ENCODE data around the gene GALNT9.
A peak's percentile ranks its signal among the peaks of the same experiment; 100 is the strongest.

GALNT9 gene

GRCh38 chr12:132167611-132168310, 161.6 kb downstream of the GALNT9 start:
- DNase-seq, result no peak

GRCh38 chr12:132166801-132167591, 162.4 kb downstream of the GALNT9 start:
- peak; percentile 1 for DNase-seq

- no peak for DNase-seq
Observed at GRCh38 chr12:132166093-132166492, 163.3 kb downstream of the GALNT9 start.

GRCh38 chr12:132165584-132165983, 163.8 kb downstream of the GALNT9 start:
- DNase-seq, result no peak

- no peak for DNase-seq
Observed at GRCh38 chr12:132164426-132164825, 165.0 kb downstream of the GALNT9 start.

- DNase-seq, result no peak
Observed at GRCh38 chr12:132163911-132164288, 165.5 kb downstream of the GALNT9 start.

- peak; percentile 1 for DNase-seq
Observed at GRCh38 chr12:132163041-132163910, 166.1 kb downstream of the GALNT9 start.

- DNase-seq, result peak; percentile 5
Observed at GRCh38 chr12:132162508-132163031, 166.8 kb downstream of the GALNT9 start.

- peak; percentile 0 for DNase-seq
Observed at GRCh38 chr12:132161796-132162507, 167.4 kb downstream of the GALNT9 start.

GRCh38 chr12:132161036-132161781, 168.2 kb downstream of the GALNT9 start:
- DNase-seq, result no peak

GRCh38 chr12:132160601-132161035, 168.8 kb downstream of the GALNT9 start:
- DNase-seq, result no peak

GRCh38 chr12:132160016-132160415, 169.4 kb downstream of the GALNT9 start:
- peak; percentile 1 for DNase-seq

- DNase-seq, result peak; percentile 1
Observed at GRCh38 chr12:132159555-132160003, 169.8 kb downstream of the GALNT9 start.

GRCh38 chr12:132158677-132159554, 170.5 kb downstream of the GALNT9 start:
- peak; percentile 1 for DNase-seq

- no peak for DNase-seq
Observed at GRCh38 chr12:132157733-132158409, 171.5 kb downstream of the GALNT9 start.

GRCh38 chr12:132156573-132157325, 172.6 kb downstream of the GALNT9 start:
- DNase-seq, result no peak

- peak; percentile 0 for DNase-seq
Observed at GRCh38 chr12:132155771-132156572, 173.4 kb downstream of the GALNT9 start.

Data from effector CD4-positive, alpha-beta T cell (primary cell).